ENCODE results near the gene RICTOR. TPM values are rescaled to one million over a fixed set of nuclear protein-coding genes. Genes with fewer than 3 reads are reported as not detected.

The RICTOR gene
- total and polyA plus RNA-seq, 9 of the 15 experiments (the other 6 are each of a cell fraction or from before 2014, with no cell fraction given) = 13.9 to 46.6 (median 22.6) TPM

- intact Hi-C loops (cut with micrococcal nuclease) = no loop called here
- in situ Hi-C loops (cut with MboI) = no loop called here
Observed at GRCh38 chr5:39014561-39014960, 59.6 kb downstream of the RICTOR start.

More at GRCh38 chr5:39014561-39014960, 59.6 kb downstream of the RICTOR start:
- peaks cover 21% of the 10 kb centered on the region for H3K9me3 ChIP-seq (replicated peaks; ENCODE audit: control insufficient read depth, insufficient read depth, low read depth, low read length)
- H4K20me1 ChIP-seq (replicated peaks; ENCODE audit: control insufficient read depth, insufficient read depth, low read length) = no peaks in the 10 kb centered on the region
- no peak overlapping the region for H2AFZ ChIP-seq (ENCODE audit: low read depth, low read length)
- FAIRE-seq = no peak
- no peaks in the 10 kb centered on the region for H3K27me3 ChIP-seq (ENCODE audit: control insufficient read depth in 2 of 2, insufficient read depth in 2 of 2, low read length in 2 of 2)
- no peak overlapping the region for H3K9ac ChIP-seq (ENCODE audit: insufficient read depth in 1 of 2, low read depth in 2 of 2, low read length in 2 of 2)
- POLR2A ChIA-PET = interaction anchor here (1.3 kb wide), 1 partner anchor 9 kb away, joined by 4 read pairs; no protein-coding TSS in a partner anchor
- no peak overlapping the region for H3K4me2 ChIP-seq (ENCODE audit: insufficient read depth, low read length)
- BruUV-seq (replicated peaks) = no TSS peak
- H3K9me1 ChIP-seq (ENCODE audit: control insufficient read depth, insufficient read depth, low read length) = no peaks in the 10 kb centered on the region
- no peak for DNase-seq (ENCODE audit: extremely low read depth in 1 of 4, low spot score in 3 of 4)
- H3K36me3 ChIP-seq (ENCODE audit: control insufficient read depth, insufficient read depth, low read length) = peaks cover 55% of the 10 kb centered on the region
- H3K79me2 ChIP-seq (ENCODE audit: control insufficient read depth, insufficient read depth, low read length) = peaks cover 40% of the 10 kb centered on the region
- CTCF ChIA-PET (ENCODE audit: low intra/inter-chr PET ratio) = no interaction called here
- no peak overlapping the region for H3K4me3 ChIP-seq
- TF ChIP-seq, protein P1, sequence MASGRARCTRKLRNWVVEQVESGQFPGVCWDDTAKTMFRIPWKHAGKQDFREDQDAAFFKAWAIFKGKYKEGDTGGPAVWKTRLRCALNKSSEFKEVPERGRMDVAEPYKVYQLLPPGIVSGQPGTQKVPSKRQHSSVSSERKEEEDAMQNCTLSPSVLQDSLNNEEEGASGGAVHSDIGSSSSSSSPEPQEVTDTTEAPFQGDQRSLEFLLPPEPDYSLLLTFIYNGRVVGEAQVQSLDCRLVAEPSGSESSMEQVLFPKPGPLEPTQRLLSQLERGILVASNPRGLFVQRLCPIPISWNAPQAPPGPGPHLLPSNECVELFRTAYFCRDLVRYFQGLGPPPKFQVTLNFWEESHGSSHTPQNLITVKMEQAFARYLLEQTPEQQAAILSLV (tag; IDR thresholded peaks at IDR 0.05) = no peak
- TF ChIP-seq ZBTB2 (IDR thresholded peaks at IDR 0.05) (no peak), ZC3H11A (IDR thresholded peaks at IDR 0.05; ENCODE audit: low read depth, low read length) (no peak), PURB (CRISPR knock-in tag; IDR thresholded peaks at IDR 0.05; ENCODE audit: low read depth) (no peak), STAT5B (CRISPR knock-in tag; IDR thresholded peaks at IDR 0.05) (no peak), HDAC1 (IDR thresholded peaks at IDR 0.05) (no peak), MBD1 (CRISPR knock-in tag; IDR thresholded peaks at IDR 0.05) (no peak)
- TF ChIP-seq, protein P2, sequence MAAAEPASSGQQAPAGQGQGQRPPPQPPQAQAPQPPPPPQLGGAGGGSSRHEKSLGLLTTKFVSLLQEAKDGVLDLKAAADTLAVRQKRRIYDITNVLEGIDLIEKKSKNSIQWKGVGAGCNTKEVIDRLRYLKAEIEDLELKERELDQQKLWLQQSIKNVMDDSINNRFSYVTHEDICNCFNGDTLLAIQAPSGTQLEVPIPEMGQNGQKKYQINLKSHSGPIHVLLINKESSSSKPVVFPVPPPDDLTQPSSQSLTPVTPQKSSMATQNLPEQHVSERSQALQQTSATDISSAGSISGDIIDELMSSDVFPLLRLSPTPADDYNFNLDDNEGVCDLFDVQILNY (CRISPR knock-in tag; IDR thresholded peaks at IDR 0.05) = no peak
- H3K4me1 ChIP-seq (replicated peaks in 1 of 2; ENCODE audit: control insufficient read depth in 2 of 2, insufficient read depth in 2 of 2, low read length in 2 of 2) = peaks cover 0 to 13% of the 10 kb centered on the region in 2 experiments; a peak in 3 of 5 replicates
- H3K27ac ChIP-seq (ENCODE audit: extremely low read depth, low read depth, low read length) = no peak overlapping the region; the same call in 2 of the 3 replicates
- 62% methylated on average over 2 of the region's 2 CpGs for WGBS (ENCODE audit: insufficient coverage, low coverage, missing lambda C conversion rate)
- ATAC-seq = no peak
